PC-9 (cell line): ENCODE data around the gene AMBRA1. TPM values are rescaled to one million over a fixed set of nuclear protein-coding genes. Genes with fewer than 3 reads are reported as not detected.

Source experiments
- BruUV-seq: library from RNA; stranded (reverse); fragments of 400-500 nt; replicated peaks from 2 replicates; lab custom pipeline; 2021; lab: Mats Ljungman, UMichigan
- CTCF ChIA-PET: fragments of 300-600 bp; sonication (Branson Sonifier 250); formaldehyde crosslinking; loops from one replicate; lab custom pipeline; 2022; ENCODE audit warnings: antibody characterized with exemption; lab: Charles Lee
- POLR2A ChIA-PET: fragments of 300-600 bp; sonication (Branson Sonifier 250); formaldehyde crosslinking; loops from one replicate; lab custom pipeline; 2022; ENCODE audit warnings: antibody characterized with exemption; ENCODE audit not compliant: unreplicated experiment; lab: Charles Lee
- DNase-seq, 2 experiments: peaks; one replicate each; pipeline versions ENCODE4 v3.0.0 to v3.0.0-alpha.2; 2015 to 2022; ENCODE audit warnings: mixed read lengths in 1 of 2
- H2AFZ ChIP-seq: fragments of 200-600 bp; sonication (generic); 2 replicates; pipeline ENCODE4 v1.8.1; 2017; ENCODE audit warnings: antibody characterized with exemption
- H3F3A ChIP-seq: fragments of 200-600 bp; sonication (generic); 2 replicates; pipeline ENCODE4 v1.8.1; 2017; ENCODE audit warnings: antibody characterized with exemption, mild to moderate bottlenecking, low read depth; ENCODE audit not compliant: insufficient read depth
- H3K27ac ChIP-seq: fragments of 200-600 bp; sonication (generic); 2 replicates; pipeline ENCODE4 v1.6.1; 2016; ENCODE audit warnings: mixed run types
- H3K27me3 ChIP-seq: fragments of 200-600 bp; sonication (generic); 2 replicates; pipeline ENCODE4 v1.6.1; 2016; ENCODE audit warnings: low read depth, mixed run types; ENCODE audit not compliant: insufficient read depth
- H3K36me3 ChIP-seq: fragments of 200-600 bp; sonication (generic); 2 replicates; pipeline ENCODE4 v1.6.1; 2016; ENCODE audit warnings: low read depth, mixed run types
- H3K4me1 ChIP-seq: fragments of 200-600 bp; sonication (generic); replicated peaks from 2 replicates; pipeline ENCODE4 v1.6.1; 2016; ENCODE audit warnings: mixed run types; ENCODE audit not compliant: insufficient read depth
- H3K4me2 ChIP-seq: fragments of 200-600 bp; sonication (generic); 2 replicates; pipeline ENCODE4 v1.6.1; 2017; ENCODE audit warnings: mixed run types
- H3K4me3 ChIP-seq: fragments of 200-600 bp; sonication (generic); 2 replicates; pipeline ENCODE4 v1.6.1; 2016; ENCODE audit warnings: mixed run types
- H3K79me2 ChIP-seq: fragments of 200-600 bp; sonication (generic); 2 replicates; pipeline ENCODE4 v1.6.1; 2017; ENCODE audit warnings: low read depth, mixed run types
- H3K9me2 ChIP-seq: fragments of 200-600 bp; sonication (generic); 2 replicates; pipeline ENCODE4 v1.8.1; 2017; ENCODE audit warnings: mild to moderate bottlenecking; ENCODE audit not compliant: insufficient read depth
- H3K9me3 ChIP-seq: fragments of 200-600 bp; sonication (generic); 2 replicates; pipeline ENCODE4 v1.8.1; 2016; ENCODE audit warnings: low read depth; ENCODE audit not compliant: insufficient read depth
- H4K20me1 ChIP-seq: fragments of 200-600 bp; sonication (generic); 2 replicates; pipeline ENCODE4 v1.8.1; 2017; ENCODE audit not compliant: insufficient read depth
- EZH2 ChIP-seq: fragments of 200-600 bp; sonication (generic); IDR thresholded peaks from 2 replicates; pipeline ENCODE4 v1.8.0; 2017; ENCODE audit warnings: antibody characterized with exemption, low read depth
- intact Hi-C: fragments of 100-400 bp; cut with micrococcal nuclease; formaldehyde crosslinking; loops from one replicate; pipeline ENCODE4 v1.10.0; 2022; ENCODE audit not compliant: unreplicated experiment
- total RNA-seq: library from RNA; stranded (reverse); gene quantifications from 2 replicates; pipeline ENCODE4 v1.2.3, GENCODE V29; 2021
- TF ChIP-seq, protein P1 (sequence below): fragments of 200-600 bp; sonication (generic); conservative IDR thresholded peaks from 2 replicates; pipeline ENCODE4 v1.6.1; 2017; ENCODE audit warnings: mixed run types, antibody characterized with exemption, mild to moderate bottlenecking, moderate library complexity

AMBRA1 gene
- total RNA-seq, 1 experiment from 2014 or later: 41.4 TPM

DNA sequence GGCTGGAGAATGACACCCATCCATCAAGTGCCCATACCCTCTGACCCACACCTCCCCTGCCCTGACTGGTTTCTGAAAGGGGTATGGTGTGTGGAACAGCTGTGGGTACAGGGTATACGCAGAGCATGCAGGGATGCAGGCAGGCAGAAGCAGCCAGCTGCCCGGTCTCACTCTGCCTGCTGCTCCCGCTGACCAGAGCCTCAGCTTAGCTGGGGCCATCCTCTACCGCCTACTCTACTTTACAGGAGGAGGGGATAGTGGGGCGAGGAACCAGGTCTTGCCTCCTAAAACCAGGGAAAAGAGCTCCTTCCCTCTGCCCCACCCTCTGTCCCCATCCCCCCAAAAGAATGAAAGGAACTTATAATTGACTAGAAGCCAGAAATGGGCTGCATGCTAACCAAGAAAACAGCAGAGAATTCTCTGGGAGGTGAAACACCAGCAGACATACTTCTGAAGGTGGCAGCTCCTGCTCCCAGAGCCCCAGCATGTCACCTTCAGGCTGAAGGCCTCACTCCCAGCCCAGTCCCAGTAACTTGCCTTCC lies 189.3 kb downstream of the AMBRA1 start:
- BruUV-seq: no TSS peak
- CTCF ChIA-PET: no interaction called here
- H3K4me3 ChIP-seq: no peak overlapping the region
- TF ChIP-seq, protein P1, sequence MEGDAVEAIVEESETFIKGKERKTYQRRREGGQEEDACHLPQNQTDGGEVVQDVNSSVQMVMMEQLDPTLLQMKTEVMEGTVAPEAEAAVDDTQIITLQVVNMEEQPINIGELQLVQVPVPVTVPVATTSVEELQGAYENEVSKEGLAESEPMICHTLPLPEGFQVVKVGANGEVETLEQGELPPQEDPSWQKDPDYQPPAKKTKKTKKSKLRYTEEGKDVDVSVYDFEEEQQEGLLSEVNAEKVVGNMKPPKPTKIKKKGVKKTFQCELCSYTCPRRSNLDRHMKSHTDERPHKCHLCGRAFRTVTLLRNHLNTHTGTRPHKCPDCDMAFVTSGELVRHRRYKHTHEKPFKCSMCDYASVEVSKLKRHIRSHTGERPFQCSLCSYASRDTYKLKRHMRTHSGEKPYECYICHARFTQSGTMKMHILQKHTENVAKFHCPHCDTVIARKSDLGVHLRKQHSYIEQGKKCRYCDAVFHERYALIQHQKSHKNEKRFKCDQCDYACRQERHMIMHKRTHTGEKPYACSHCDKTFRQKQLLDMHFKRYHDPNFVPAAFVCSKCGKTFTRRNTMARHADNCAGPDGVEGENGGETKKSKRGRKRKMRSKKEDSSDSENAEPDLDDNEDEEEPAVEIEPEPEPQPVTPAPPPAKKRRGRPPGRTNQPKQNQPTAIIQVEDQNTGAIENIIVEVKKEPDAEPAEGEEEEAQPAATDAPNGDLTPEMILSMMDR: no peak
- TF ChIP-seq EZH2: no peak
- H3K79me2 ChIP-seq: no peaks in the 10 kb centered on the region
- H3K4me2 ChIP-seq: no peak overlapping the region
- no peaks in the 10 kb centered on the region for H3K9me3 ChIP-seq
- peaks cover 3% of the 10 kb centered on the region for H4K20me1 ChIP-seq
- intact Hi-C loops: no loop called here
- H3F3A ChIP-seq: no peaks in the 10 kb centered on the region
- no peak overlapping the region for H2AFZ ChIP-seq
- H3K27me3 ChIP-seq: no peaks in the 10 kb centered on the region
- H3K36me3 ChIP-seq: 0 out of 2 replicates have a peak, but pooled peaks cover 13% of the 10 kb centered on the region
- H3K4me1 ChIP-seq: no peaks in the 10 kb centered on the region
- POLR2A ChIA-PET: no interaction called here
- no peak overlapping the region for H3K27ac ChIP-seq
- DNase-seq: no peak
- no peaks in the 10 kb centered on the region for H3K9me2 ChIP-seq

DNA sequence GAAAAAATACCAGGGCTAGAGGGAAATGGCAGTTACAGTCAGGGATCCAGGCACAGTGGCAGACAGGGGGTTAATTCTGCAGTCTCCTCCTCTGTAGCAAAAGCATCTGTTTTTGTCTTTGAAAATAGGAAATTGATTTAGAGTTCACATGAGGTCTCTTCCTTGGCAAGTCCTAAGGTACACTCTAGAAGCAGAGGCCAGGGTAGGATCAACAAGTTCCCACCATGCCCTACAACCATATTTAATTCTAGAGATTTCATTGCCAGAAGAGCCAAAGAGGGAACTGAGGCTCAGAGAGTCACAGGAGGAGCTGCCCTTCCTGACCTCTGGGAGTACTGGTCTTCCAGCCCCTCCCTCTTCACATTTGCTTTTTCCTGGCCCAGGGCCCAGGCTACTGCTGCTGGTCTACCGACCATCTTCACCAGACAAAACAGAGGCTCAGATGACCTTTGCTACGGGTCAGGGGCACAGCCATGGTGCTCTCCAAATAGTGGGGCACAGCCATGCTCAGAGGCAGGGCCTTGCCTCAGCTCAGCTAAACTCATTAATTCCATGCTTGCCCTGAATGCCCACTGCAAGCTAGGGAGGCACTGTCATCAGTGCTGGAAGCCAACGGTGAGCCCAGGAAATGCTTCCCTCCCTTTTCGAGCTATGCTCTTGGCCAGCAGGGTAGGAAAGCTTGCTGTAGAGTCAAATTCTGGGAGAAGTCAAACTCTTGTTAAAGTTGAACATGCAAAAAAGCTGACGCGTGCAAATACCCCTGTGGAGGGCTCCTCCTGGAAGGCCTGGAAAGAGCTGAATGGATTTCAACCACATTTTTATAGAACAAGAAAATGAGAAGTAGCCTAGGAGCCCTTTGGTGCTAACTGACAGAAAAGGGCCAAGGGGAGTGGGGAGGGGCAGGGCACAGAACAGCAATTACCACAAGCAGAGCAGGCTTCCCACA lies 190.6 kb downstream of the AMBRA1 start:
- Histone ChIP-seq H3K27ac (no peak overlapping the region), H3F3A (no peaks in the 10 kb centered on the region), H3K4me3 (no peak overlapping the region), H3K4me1 (no peaks in the 10 kb centered on the region), H4K20me1 (peaks cover 3% of the 10 kb centered on the region), H3K36me3 (0 out of 2 replicates have a peak, but pooled peaks cover 8% of the 10 kb centered on the region), H3K9me2 (no peaks in the 10 kb centered on the region), H2AFZ (no peak overlapping the region), H3K4me2 (no peak overlapping the region), H3K9me3 (no peaks in the 10 kb centered on the region), H3K79me2 (no peaks in the 10 kb centered on the region), H3K27me3 (no peaks in the 10 kb centered on the region)
- no TSS peak for BruUV-seq
- ChIA-PET CTCF (no interaction called here), POLR2A (no interaction called here)
- TF ChIP-seq, protein P1: no peak
- TF ChIP-seq EZH2: no peak
- intact Hi-C loops: no loop called here
- no peak for DNase-seq

DNA sequence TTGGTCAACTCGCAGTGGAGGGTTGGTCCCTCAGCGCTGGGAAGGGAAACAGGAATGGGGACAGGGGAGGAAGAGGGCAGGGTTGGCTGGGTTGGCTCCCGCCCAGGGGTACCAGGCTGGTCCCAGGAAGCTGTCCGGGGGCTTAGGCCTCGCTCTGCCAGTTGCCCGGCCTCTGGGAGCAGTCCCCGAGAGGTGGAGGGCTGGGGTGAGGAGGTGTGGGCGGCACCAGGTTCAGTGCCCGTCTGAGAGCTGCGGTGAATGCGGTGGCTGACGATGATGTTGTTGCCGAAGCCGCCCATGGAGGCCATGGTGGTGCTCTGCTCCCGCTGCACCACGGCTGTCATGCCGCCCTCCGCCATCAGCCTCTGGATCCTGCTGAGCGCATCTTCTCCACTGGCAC lies 196.3 kb downstream of the AMBRA1 start:
- CTCF ChIA-PET: no interaction called here
- DNase-seq: no peak
- intact Hi-C loops: no loop called here
- Histone ChIP-seq H3K9me2 (no peaks in the 10 kb centered on the region), H3F3A (peaks cover 5% of the 10 kb centered on the region), H3K27me3 (no peaks in the 10 kb centered on the region), H3K79me2 (no peaks in the 10 kb centered on the region), H3K4me3 (no peak overlapping the region), H3K27ac (no peak overlapping the region), H2AFZ (no peak overlapping the region), H3K9me3 (no peaks in the 10 kb centered on the region), H3K36me3 (no peaks in the 10 kb centered on the region), H3K4me1 (no peaks in the 10 kb centered on the region), H3K4me2 (no peak overlapping the region), H4K20me1 (peaks cover 22% of the 10 kb centered on the region)
- TF ChIP-seq, protein P1: no peak
- TF ChIP-seq EZH2: no peak
- POLR2A ChIA-PET: no interaction called here
- no TSS peak for BruUV-seq
